ENCODE data around the gene ARHGEF17.
A peak's percentile ranks its signal among the peaks of the same experiment; 100 is the strongest.

ARHGEF17 gene

DNA sequence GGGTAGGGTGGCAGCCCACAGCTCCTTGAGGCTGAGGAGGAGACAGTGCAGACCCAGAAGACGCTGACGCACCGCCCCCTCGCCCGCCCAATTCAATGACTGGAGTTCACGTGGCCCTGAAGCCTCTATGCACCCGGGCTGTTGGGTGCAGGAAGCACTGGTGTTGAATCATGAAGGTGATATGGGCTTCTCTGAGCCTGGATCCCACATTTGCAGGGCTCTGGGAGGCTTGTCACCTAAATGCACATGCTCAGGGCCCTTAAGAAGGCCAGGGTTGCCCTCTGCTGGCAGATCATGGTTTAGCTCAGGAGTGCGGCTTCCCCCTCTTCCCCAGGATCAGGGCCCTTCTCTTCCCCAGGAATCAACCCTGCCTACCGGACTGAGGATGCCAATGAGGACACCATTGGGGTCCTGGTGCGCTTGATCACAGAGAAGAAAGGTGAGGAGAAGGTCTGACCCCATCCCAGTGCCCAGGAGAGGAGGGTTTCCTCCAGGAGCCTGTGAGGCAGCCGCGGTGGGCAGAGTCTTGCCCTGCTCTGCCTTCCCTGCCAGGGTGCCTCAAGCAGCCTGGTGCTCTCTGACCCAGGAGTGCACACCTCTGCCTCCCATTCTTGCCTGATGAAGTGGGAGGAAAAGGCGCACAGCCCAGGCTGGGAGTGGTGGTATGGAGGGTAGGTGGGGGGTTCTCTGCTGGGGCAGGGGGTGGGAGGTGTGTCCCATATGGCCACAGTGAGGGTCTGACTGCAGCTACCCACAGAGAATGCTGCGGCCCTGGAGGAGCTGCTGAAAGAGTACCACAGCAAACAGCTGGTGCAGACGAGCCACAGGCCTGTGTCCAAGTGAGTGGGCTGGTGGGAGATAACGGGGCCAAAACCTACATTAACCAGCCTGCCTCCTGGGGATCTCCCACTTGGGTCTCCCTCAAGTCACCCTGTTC, 85.7 kb downstream of the ARHGEF17 start:
- peak; percentile 26 to 38 for DNase-seq (ENCODE audit: low read depth in 2 of 2)

DNA sequence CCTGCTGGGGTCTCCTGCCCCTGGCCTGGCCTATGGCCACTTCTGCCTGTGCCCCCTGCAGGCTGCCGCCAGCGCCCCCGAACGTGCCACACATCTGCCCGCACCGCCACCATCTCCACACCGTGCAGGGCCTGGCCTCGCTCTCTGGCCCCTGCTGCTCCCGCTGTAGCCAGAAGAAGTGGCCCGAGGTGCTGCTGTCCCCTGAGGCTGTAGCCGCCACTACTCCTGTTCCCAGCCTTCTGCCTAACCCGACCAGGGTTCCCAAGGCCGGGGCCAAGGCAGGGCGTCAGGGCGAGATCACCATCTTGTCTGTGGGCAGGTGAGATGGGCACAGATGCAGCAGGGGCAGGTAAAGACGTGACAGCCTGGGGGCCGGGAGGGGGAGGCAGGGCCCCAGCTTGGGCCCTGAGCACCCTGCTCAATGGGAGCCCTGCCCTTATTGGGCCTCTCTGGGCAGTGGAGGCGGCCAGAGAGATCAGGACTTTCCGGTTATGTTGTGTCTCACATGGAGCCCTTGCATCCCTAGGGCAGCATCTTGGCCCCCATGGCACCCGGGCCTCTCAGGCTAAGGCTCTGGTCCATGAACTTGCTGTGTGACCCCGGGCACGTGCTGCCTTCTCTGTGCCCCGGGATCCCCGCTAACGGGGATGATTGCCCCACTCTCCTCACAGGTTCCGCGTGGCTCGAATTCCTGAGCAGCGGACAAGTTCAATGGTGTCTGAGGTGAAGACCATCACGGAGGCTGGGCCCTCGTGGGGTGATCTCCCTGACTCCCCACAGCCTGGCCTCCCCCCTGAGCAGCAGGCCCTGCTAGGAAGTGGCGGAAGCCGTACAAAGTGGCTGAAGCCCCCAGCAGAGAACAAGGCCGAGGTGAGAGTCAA, 86.6 kb downstream of the ARHGEF17 start:
- no peak for DNase-seq (ENCODE audit: low read depth in 2 of 2)

- DNase-seq (ENCODE audit: low read depth in 2 of 2) = no peak
Measured at GRCh38 chr11:73395297-73396208, 87.5 kb downstream of the ARHGEF17 start.

DNA sequence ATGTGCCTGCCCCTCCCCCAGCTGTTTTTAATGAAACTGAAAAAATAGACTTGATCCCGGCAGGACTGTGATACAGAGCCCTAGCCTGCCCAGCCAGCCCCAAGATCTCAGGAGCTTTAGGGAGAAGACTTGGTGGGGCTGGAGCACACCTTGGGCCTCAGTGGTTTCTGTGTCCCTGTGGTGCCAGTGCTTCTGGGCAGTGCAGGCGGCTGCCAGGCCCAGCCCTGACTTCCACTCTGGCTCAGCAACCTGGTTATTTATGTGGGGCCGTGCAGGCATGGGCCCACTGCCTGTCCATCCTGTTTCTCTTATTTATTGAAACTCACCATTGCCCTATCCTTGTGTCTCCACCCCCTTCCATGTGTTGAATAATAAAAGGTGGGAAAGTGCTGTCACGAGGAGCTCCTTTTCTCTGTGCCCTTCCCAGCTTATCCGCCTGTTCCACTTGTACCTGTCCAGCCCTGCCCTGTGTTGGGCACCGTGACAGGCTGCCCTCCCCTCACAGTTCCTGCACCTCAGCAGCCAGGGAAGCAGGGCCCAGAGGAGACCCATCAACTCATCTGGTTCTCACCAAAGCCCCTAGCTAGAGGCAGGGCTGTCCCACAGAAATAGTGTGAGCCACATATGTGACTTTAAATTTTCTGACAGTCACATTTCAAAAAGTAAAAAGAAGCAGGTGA, 88.3 kb downstream of the ARHGEF17 start:
- DNase-seq (ENCODE audit: low read depth in 2 of 2) = no peak

DNA sequence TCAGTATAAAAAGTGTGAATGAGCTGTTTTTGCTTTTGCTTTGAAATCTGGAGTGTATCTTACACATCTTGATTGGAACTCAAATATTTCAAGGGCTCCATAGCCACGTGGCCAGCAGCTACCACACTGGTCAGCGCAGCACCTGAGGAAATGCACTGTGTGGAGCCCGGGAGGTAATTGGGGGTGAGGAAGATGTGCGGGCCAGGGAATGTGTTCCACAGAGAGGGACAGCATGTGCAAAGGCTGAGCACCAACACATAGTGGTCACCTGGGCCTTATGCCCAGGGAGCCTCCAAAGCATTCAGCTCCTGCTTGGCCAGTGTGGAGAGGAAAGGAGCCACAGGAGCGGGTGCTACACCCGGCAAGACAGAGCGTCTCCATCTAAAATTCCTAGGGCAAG, 88.9 kb downstream of the ARHGEF17 start:
- no peak for DNase-seq (ENCODE audit: low read depth in 2 of 2)

GRCh38 chr11:73397468-73398131, 89.5 kb downstream of the ARHGEF17 start:
- DNase-seq (ENCODE audit: low read depth in 2 of 2) = no peak

DNA sequence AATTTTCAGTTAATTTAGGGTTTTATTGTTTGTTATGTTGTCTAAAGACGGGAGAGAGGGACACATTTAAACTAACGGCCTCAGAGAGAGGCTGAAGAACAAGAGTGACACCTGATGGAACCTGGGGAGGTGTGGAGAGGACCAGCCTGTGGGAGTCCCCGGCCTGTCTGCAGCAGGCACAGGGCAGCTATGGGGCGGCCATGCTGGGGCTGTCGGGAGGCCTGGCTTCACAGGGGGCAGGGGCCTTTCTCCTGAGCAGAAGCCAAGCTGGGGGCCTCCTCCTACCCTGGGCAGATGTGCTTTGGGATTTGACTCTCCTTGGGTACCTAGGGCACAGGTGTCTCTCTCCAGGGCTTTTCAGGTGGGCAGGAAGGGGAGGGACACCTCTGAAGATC, 90.1 kb downstream of the ARHGEF17 start:
- DNase-seq (ENCODE audit: low read depth in 2 of 2) = no peak

DNA sequence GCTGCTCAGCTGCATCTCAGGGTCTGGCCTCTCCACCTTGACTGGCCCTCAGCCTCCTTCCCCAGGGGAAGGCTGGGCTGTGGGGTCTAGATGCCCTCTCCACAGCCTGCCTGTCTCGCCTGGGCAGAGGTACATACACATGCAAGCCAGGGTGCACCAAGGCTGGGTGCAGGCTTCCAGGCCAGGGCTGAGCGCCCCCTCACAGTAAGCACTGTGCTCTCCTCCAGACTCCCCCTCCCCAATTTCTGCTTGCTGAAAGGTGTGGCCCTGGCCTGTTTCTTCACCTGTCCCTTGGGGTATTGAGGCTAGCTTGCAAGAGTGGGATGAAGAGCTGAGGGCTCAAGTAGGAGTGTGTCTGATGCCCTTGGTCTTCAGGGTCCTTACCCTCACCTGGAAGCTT, 90.6 kb downstream of the ARHGEF17 start:
- no peak for DNase-seq (ENCODE audit: low read depth in 2 of 2)

GRCh38 chr11:73399159-73399590, 91.1 kb downstream of the ARHGEF17 start:
- no peak for DNase-seq (ENCODE audit: low read depth in 2 of 2)

- DNase-seq (ENCODE audit: low read depth in 2 of 2) = no peak
Measured at GRCh38 chr11:73399636-73400035, 91.6 kb downstream of the ARHGEF17 start.

GRCh38 chr11:73400293-73400692, 92.2 kb downstream of the ARHGEF17 start:
- no peak for DNase-seq (ENCODE audit: low read depth in 2 of 2)

- no peak for DNase-seq (ENCODE audit: low read depth in 2 of 2)
Measured at GRCh38 chr11:73401217-73401923, 93.3 kb downstream of the ARHGEF17 start.

DNA sequence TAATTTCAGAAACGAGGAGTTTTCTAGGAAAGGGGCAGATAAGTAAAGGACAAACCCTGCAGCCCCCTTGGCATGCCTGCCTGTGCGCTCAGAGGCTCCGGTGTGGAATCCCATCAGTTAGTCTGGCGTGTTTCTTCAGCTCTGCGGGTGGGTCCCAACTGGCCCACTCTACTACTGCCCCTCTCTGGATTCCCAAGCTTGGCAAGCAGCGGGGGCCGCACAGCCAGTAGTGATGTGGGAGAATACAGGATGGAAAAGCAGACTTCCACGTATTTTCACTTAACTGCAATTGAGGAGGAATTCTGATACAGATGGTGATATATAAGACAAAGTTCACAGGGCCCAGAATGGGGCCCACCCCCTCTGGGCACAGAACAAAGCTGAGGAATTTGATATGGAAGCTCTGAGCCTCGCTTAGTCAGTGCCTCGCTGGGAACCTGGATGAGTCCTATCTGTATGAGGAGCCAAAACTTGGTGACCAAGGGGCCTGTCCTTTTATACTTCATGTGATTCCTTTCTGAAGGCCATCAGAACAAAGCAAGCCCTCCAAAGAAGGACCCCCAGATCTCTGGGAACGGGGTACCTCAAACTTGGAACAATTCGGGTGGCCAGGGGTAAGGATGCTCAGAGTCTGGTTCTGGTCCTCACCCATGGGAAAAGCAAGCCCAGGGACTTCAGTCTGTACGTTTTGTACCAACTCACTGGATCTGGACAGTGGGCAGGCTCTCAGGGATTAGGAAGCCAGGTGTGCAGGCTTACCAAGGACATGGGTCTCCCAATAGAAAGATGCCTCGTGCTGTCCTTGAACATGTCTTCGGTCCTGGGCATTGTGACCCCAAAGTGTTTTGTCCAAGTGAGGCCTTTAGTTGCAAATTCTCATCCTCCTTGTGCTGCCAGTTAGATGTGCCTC, 94.1 kb downstream of the ARHGEF17 start:
- DNase-seq (ENCODE audit: low read depth in 2 of 2) = no peak

DNA sequence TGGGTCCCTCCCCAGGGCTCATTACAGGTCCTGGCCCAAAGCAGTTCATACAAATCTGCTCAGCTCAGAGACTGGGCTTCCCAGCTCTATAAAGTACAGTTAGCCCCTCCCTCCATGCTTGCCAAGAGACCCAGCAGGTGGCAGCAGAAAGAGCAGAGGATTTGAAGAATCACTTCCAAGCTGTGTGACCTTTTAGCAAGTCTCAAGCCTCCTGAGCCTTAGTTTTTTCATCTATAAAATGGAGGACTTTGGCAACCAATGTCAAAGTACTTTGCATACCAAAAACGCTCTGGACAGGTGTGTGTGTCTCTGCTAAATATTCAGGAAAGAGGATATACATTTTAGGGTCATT, 94.7 kb downstream of the ARHGEF17 start:
- no peak for DNase-seq (ENCODE audit: low read depth in 2 of 2)

DNA sequence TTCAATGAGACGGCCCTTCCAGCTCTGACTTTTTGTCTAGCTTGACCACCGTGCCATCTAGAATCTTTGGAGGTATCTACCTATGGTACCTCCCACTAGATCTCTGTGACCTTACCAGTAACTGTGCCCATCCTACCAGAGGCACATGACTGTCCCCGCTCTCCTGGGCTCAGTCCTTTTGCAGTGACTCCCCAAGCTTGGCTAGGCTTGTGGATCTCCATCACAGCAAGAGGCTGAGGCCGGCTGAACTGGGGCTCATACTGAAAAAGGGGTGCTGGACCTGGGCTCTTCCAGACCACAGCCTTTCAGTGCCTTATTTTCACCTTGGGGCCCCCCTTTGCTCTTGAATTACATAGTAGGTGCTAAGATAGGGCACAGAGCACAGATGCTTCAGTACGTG, 95.5 kb downstream of the ARHGEF17 start:
- DNase-seq (ENCODE audit: low read depth in 2 of 2) = no peak

- no peak for DNase-seq (ENCODE audit: low read depth in 2 of 2)
Measured at GRCh38 chr11:73404048-73404447, 96.0 kb downstream of the ARHGEF17 start.

- no peak for DNase-seq (ENCODE audit: low read depth in 2 of 2)
Measured at GRCh38 chr11:73404506-73405145, 96.5 kb downstream of the ARHGEF17 start.

DNA sequence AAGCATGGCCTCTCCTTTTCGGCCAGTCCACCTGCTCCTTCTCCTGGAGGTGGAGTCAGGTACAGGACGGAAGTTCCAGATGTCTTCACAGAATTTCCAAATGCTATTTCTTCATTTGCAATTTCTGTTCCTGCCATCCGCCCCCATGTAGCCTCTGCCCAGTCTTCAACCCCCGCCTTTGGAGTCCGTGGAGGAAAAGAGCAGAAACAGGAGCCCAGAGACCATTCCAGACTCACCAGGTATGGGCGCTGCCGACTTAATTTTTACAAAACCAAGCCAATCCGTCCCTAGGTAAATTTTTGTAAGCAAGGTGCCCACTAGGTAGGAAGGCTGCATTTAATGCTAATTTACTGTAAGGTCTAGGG, 97.1 kb downstream of the ARHGEF17 start:
- DNase-seq (ENCODE audit: low read depth in 2 of 2) = no peak
